ENCODE measurements around the gene RBBP8NL.
A peak's percentile ranks its signal among the peaks of the same experiment; 100 is the strongest.

RBBP8NL gene

GRCh38 chr20:62363920-62364851 lies 63.2 kb downstream of the RBBP8NL start:
- H3K4me3 ChIP-seq (replicated peaks; ENCODE audit: low read depth, low read length), result no peak overlapping the region
- TF ChIP-seq CTCF (IDR thresholded peaks at IDR 0.05; ENCODE audit: low read depth, low read length, missing control alignments), result no peak
- DNase-seq (ENCODE audit: extremely low read depth, low read depth), result no peak

DNA sequence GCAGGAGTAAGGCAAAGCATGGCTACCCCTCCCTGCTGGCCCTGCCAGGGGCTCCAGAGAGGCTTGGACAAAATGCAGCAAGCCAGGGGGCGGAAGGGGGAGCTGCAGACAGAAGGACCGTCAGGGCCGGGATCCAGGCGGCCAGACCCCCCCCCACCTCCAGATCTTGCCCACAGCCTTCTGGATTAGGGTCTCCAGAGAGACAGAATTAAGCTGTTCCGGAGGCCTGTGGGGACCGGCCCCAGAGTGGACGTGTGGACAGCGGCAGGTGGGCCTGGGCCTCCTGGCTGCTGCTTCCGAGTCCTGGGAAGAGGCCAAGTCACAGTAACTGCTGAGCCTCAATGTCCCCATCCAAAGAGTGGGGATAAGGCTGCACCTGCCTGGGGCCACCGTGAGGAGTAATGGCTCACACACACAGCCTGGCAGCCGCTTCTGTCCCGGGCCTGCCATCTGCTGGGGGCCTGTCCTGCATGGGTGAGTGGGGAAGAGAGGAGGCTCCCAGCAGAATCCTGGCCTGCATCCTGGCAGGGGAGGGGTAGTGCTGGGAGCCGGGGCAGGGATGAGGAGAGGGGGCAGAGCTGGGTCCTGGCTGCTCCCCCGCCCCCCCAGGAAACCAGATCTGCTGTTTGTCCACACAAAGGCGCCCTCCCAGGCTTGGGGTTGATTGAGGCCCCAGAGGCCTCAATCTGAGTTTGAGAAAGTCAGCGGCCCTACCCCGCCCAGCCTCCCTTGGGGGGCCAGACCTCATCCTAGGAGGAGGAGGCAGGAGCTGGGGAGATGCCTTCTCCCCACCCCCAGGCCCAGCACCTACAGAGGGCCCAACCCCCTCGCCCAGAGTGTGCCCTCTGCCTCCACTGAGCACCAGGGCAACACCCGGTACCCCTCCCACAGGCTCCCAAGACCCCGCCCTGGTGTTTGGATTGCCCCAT lies 64.1 kb downstream of the RBBP8NL start:
- no peak for DNase-seq (ENCODE audit: extremely low read depth, low read depth)
- TF ChIP-seq CTCF (IDR thresholded peaks at IDR 0.05; ENCODE audit: low read depth, low read length, missing control alignments), result peak; percentile 4
- H3K4me3 ChIP-seq (replicated peaks; ENCODE audit: low read depth, low read length), result no peak overlapping the region

DNA sequence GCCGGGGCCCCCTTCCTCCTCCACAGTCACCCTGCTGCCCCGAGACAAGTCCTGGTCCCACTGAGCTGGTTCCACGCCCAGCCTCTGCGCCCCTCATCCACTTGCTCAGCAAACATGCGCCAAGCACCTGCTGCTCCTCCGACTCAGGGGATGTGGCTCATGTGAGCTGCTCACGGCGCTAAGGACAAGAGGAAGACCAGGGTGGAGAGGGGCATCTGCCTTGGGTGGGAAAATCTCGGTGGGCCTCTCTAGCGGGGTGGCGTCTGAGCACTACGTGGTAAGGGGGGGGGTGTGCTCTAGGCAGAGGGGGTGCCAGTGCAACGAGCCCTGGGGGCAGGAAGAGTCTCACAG lies 64.8 kb downstream of the RBBP8NL start:
- no peak overlapping the region for H3K4me3 ChIP-seq (replicated peaks; ENCODE audit: low read depth, low read length)
- no peak for DNase-seq (ENCODE audit: extremely low read depth, low read depth)
- no peak for TF ChIP-seq CTCF (IDR thresholded peaks at IDR 0.05; ENCODE audit: low read depth, low read length, missing control alignments)

- H3K4me3 ChIP-seq (replicated peaks; ENCODE audit: low read depth, low read length), result no peak overlapping the region
- no peak for TF ChIP-seq CTCF (IDR thresholded peaks at IDR 0.05; ENCODE audit: low read depth, low read length, missing control alignments)
- DNase-seq (ENCODE audit: extremely low read depth, low read depth), result no peak
Observed at GRCh38 chr20:62361799-62362589, 65.3 kb downstream of the RBBP8NL start.

DNA sequence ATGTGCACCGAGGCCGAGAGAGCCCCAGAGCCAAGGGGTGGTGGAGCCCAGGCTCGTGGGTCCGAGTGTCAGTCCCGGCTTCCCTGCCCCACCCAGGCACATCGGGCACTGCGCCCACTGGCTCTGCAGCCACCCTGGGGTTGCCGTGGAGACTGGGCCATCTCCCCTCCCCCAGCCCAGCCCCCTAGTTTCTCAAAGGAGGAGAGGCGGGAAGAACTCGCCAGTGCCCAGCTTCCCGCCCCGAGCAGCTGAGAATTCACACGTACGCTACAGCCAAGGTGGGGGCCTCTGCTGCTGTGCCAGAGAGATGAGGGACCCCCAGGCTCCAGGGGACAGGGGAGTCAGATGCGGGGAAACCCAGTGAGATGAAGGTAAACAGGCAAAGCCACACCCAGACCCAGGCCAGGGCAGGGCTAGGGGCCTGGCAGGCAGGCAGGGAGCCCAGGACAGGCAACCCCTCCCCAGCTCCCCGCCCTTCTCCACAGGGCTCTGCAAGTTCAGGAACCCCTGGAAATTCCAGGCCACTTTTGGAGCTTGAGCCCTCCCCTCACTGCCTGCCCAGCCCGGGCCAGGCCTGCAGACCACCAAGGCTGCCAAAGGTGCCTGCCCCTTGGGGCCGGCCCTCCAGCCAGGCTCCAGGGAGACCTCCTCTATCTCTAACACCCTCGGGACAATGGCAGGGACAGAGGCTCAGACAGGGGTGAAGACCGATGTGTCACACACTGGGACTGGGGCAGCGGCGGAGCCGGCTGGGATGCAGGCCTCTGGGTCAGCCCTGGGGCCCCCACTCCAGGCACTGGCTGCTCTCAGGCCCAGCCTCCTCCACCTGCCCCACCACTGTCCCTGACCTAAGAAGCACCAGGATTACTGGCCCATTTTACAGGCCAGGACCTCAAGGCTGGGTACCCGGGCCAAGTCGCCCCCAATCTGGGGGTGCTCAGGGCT lies 66.2 kb downstream of the RBBP8NL start:
- TF ChIP-seq CTCF (IDR thresholded peaks at IDR 0.05; ENCODE audit: low read depth, low read length, missing control alignments), result no peak
- H3K4me3 ChIP-seq (replicated peaks; ENCODE audit: low read depth, low read length), result no peak overlapping the region
- no peak for DNase-seq (ENCODE audit: extremely low read depth, low read depth)

Data from HFF-Myc (cell line).